GM12874 (cell line): ENCODE results near the gene KMO.

ENCODE experiments used
- TF ChIP-seq, protein P1 (sequence below): IDR thresholded peaks from 2 replicates; pipeline ENCODE4 v1.5.1; 2011; ENCODE audit warnings: low read depth, mild to moderate bottlenecking, control low read depth, low read length, moderate library complexity; ENCODE audit not compliant: insufficient read depth

KMO gene

DNA sequence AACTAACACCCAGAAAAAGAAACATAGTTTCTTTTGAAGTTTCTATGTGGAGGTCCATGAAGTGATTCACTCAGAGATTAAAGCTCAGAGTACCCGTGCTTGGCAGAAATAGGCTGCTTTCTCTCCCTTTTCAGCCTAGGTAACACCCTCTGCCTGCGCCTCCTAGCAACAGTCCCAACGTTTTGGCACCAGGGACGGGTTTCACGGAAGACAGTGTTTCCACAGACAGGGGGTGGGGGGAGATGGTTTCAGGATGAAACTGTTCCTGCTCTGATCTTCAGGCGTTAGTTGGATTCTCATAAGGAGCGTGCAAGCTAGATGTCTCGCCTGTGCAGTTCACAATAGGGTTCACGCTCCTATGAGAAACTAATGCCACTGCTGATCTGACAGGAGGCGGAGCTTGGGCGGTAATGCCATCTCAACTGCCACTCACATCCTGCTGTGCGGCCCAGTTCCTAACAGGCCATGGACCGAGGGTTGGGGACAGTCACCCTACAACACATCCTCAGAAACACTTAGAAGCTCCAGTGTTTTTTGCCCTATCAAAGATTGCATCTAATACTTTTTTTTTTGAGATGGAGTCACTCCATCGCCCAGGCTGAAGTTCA, 54.8 kb downstream of the KMO start:
- TF ChIP-seq, protein P1, sequence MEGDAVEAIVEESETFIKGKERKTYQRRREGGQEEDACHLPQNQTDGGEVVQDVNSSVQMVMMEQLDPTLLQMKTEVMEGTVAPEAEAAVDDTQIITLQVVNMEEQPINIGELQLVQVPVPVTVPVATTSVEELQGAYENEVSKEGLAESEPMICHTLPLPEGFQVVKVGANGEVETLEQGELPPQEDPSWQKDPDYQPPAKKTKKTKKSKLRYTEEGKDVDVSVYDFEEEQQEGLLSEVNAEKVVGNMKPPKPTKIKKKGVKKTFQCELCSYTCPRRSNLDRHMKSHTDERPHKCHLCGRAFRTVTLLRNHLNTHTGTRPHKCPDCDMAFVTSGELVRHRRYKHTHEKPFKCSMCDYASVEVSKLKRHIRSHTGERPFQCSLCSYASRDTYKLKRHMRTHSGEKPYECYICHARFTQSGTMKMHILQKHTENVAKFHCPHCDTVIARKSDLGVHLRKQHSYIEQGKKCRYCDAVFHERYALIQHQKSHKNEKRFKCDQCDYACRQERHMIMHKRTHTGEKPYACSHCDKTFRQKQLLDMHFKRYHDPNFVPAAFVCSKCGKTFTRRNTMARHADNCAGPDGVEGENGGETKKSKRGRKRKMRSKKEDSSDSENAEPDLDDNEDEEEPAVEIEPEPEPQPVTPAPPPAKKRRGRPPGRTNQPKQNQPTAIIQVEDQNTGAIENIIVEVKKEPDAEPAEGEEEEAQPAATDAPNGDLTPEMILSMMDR, result no peak

- TF ChIP-seq, protein P1, result no peak
Observed at GRCh38 chr1:241589521-241589920, 57.3 kb downstream of the KMO start.

GRCh38 chr1:241590719-241591118, 58.5 kb downstream of the KMO start:
- TF ChIP-seq, protein P1, result no peak

DNA sequence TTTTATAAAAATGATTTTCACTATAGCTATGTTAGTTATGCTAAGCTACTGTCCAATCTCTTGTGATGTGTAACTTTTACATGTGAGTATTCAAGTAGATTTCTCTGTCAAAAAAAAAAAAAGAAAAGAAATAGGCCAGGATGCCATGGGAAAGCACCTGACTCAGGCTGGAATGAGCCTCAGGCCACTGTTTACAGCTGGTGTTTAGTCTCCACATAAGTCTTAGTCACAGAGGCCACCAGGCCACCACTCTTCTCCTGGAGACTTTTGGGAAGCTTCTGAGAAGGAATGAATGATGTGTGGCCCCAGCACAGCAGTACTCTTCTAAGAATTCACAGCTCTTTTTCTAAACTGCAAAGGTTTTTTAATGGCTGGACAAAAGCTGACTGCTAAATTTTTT, 59.1 kb downstream of the KMO start:
- TF ChIP-seq, protein P1, result no peak

- TF ChIP-seq, protein P1, result no peak
Observed at GRCh38 chr1:241591736-241592135, 59.6 kb downstream of the KMO start.

- TF ChIP-seq, protein P1, result no peak
Observed at GRCh38 chr1:241592273-241592958, 60.2 kb downstream of the KMO start.

GRCh38 chr1:241593186-241593585, 61.0 kb downstream of the KMO start:
- TF ChIP-seq, protein P1, result no peak
